Neural cell (in vitro differentiated cells): ENCODE measurements around the gene REPS1. TPM values are rescaled to one million over a fixed set of nuclear protein-coding genes. Genes with fewer than 3 reads are reported as not detected.

Experiments
- H2AFZ ChIP-seq: fragments of 200-600, 300-800 bp; sonication (generic), shearing (Covaris generic); 2 replicates; pipeline ENCODE4 v1.6.0; 2014; ENCODE audit warnings: low read depth, mild to moderate bottlenecking, antibody characterized with exemption, low read length, moderate library complexity
- H3F3A ChIP-seq: fragments of 200-600 bp; shearing (Covaris generic); 2 replicates; pipeline ENCODE4 v1.6.1; 2016; ENCODE audit warnings: mild to moderate bottlenecking, moderate library complexity, mixed read lengths, antibody characterized with exemption, low read length; ENCODE audit not compliant: insufficient read depth, poor library complexity, severe bottlenecking
- H3K27ac ChIP-seq: fragments of 200-600, 300-800 bp; sonication (generic), shearing (Covaris generic); 2 replicates; pipeline ENCODE4 v1.5.1; 2014; ENCODE audit warnings: mild to moderate bottlenecking, low read length, moderate library complexity
- H3K27me3 ChIP-seq: fragments of 300-800, 200-600 bp; sonication (generic), shearing (Covaris generic); 2 replicates; pipeline ENCODE4 v1.6.0; 2014; ENCODE audit warnings: mild to moderate bottlenecking, low read depth, low read length, moderate library complexity; ENCODE audit not compliant: insufficient read depth
- H3K36me3 ChIP-seq: fragments of 300-800, 200-600 bp; sonication (generic), shearing (Covaris generic); 2 replicates; pipeline ENCODE4 v1.5.1; 2014; ENCODE audit warnings: mild to moderate bottlenecking, antibody characterized with exemption, low read length, moderate library complexity; ENCODE audit not compliant: insufficient read depth
- H3K4me2 ChIP-seq: fragments of 300-800, 200-600 bp; sonication (generic), shearing (Covaris generic); 2 replicates; pipeline ENCODE4 v1.6.0; 2014; ENCODE audit warnings: mild to moderate bottlenecking, low read length
- H3K4me3 ChIP-seq: fragments of 300-800, 200-600 bp; sonication (generic), shearing (Covaris generic); 2 replicates; pipeline ENCODE4 v1.5.1; 2014; ENCODE audit warnings: mild to moderate bottlenecking, low read length, moderate library complexity
- H3K79me2 ChIP-seq: fragments of 200-600 bp; shearing (Covaris generic); replicated peaks from 2 replicates; pipeline ENCODE4 v1.6.0; 2014; ENCODE audit warnings: mild to moderate bottlenecking, low read length, moderate library complexity; ENCODE audit not compliant: insufficient read depth
- H3K9ac ChIP-seq: fragments of 300-800, 200-600 bp; sonication (generic), shearing (Covaris generic); 2 replicates; pipeline ENCODE4 v1.6.1; 2016; ENCODE audit warnings: mild to moderate bottlenecking, low read length, mixed read lengths
- H3K9me2 ChIP-seq: fragments of 200-600 bp; shearing (Covaris generic); 2 replicates; pipeline ENCODE4 v1.6.1; 2016; ENCODE audit warnings: mild to moderate bottlenecking, low read length, mixed read lengths; ENCODE audit not compliant: insufficient read depth
- H3K9me3 ChIP-seq: fragments of 200-600, 300-800 bp; sonication (generic), shearing (Covaris generic); 2 replicates; pipeline ENCODE4 v1.6.1; 2016; ENCODE audit warnings: mild to moderate bottlenecking, mixed run types, low read length, moderate library complexity, mixed read lengths
- H4K20me1 ChIP-seq: fragments of 200-600 bp; shearing (Covaris generic); 2 replicates; pipeline ENCODE4 v1.6.1; 2016; ENCODE audit warnings: mild to moderate bottlenecking, mixed run types; ENCODE audit not compliant: insufficient read depth
- EP300 ChIP-seq: fragments of 450-650 bp; conservative IDR thresholded peaks from 2 replicates; pipeline ENCODE4 v1.6.1; 2014; ENCODE audit warnings: antibody characterized with exemption, mild to moderate bottlenecking, moderate library complexity; ENCODE audit not compliant: poor library complexity, severe bottlenecking
- EZH2 ChIP-seq: fragments of 200-600, 300-800 bp; shearing (Covaris generic), sonication (generic); IDR thresholded peaks from 2 replicates; pipeline ENCODE4 v1.6.1; 2014; ENCODE audit warnings: antibody characterized with exemption, low read length, borderline replicate concordance, mild to moderate bottlenecking; ENCODE audit not compliant: insufficient read depth, poor library complexity, severe bottlenecking
- MXI1 ChIP-seq: fragments of 450-650 bp; conservative IDR thresholded peaks from 2 replicates; pipeline ENCODE4 v1.6.1; 2014; ENCODE audit warnings: antibody characterized with exemption, mild to moderate bottlenecking; ENCODE audit not compliant: poor library complexity, severe bottlenecking
- POLR2AphosphoS5 ChIP-seq: IDR thresholded peaks from 2 replicates; pipeline ENCODE4 v1.6.1; 2012
- RAD21 ChIP-seq: fragments of 450-650 bp; conservative IDR thresholded peaks from 2 replicates; pipeline ENCODE4 v1.6.1; 2014; ENCODE audit warnings: antibody characterized with exemption, mild to moderate bottlenecking, moderate library complexity
- SMC3 ChIP-seq: fragments of 450-650 bp; conservative IDR thresholded peaks from 2 replicates; pipeline ENCODE4 v1.6.1; 2014; ENCODE audit warnings: antibody characterized with exemption, mild to moderate bottlenecking, moderate library complexity; ENCODE audit not compliant: poor library complexity
- TAF1 ChIP-seq: IDR thresholded peaks from 2 replicates; pipeline ENCODE4 v1.6.1; 2012; ENCODE audit warnings: low read depth
- polyA plus RNA-seq: library from polyadenylated mRNA; depleted of rRNA; stranded (reverse); fragments of >200 nt; gene quantifications from 2 replicates; pipeline ENCODE4 v1.2.3, GENCODE V29; 2014
- TF ChIP-seq, protein P1 (sequence below): IDR thresholded peaks from 2 replicates; pipeline ENCODE4 v1.6.1; 2012; ENCODE audit warnings: borderline replicate concordance
- TF ChIP-seq, protein P2 (sequence below): fragments of 450-650 bp; IDR thresholded peaks from 2 replicates; pipeline ENCODE4 v1.5.1; 2014; ENCODE audit warnings: antibody characterized with exemption, mild to moderate bottlenecking, moderate library complexity; ENCODE audit not compliant: poor library complexity, severe bottlenecking

The REPS1 gene
- polyA plus RNA-seq, 1 donor from 2014 or later, result 64.9 TPM

DNA sequence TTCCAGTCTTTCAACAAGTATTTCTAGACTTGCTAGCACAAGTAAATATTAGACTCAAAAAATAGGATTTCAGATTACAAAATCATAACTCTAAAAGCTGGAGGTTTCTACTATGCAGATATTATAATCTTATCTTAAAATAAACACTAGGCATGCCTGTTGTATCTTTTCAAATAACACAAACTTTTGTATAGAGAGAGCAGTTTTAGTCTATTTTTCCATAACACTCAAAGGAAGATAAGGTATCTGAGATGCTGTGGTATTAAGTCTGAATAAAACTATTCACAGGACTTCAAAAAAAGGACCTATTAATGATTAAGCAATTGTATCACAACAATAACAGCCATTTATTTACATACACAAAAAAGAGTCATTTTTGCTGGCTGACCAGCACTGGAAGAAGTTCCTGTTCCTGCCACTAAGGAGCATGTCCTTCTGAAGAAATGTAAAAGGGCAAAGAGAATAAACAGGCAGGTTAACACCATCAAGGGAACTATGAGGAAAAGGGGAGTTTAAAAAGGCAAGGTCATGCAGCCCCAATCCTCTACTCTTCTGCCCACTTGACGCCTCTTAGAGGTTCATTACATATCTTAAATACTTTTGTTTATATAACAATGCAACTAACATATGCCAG lies 39.4 kb downstream of the REPS1 start:
- Histone ChIP-seq H4K20me1 (no peaks in the 10 kb centered on the region), H3K27me3 (no peaks in the 10 kb centered on the region), H3F3A (no peaks in the 10 kb centered on the region), H3K36me3 (no peaks in the 10 kb centered on the region), H3K9ac (no peak overlapping the region), H2AFZ (no peak overlapping the region), H3K79me2 (peaks cover 27% of the 10 kb centered on the region), H3K27ac (no peak overlapping the region), H3K4me2 (no peak overlapping the region), H3K9me3 (no peaks in the 10 kb centered on the region), H3K9me2 (no peaks in the 10 kb centered on the region), H3K4me3 (no peak overlapping the region)
- TF ChIP-seq EZH2 (no peak), TAF1 (no peak), RAD21 (no peak), EP300 (no peak), SMC3 (no peak), MXI1 (no peak), POLR2AphosphoS5 (no peak)
- TF ChIP-seq, protein P1, sequence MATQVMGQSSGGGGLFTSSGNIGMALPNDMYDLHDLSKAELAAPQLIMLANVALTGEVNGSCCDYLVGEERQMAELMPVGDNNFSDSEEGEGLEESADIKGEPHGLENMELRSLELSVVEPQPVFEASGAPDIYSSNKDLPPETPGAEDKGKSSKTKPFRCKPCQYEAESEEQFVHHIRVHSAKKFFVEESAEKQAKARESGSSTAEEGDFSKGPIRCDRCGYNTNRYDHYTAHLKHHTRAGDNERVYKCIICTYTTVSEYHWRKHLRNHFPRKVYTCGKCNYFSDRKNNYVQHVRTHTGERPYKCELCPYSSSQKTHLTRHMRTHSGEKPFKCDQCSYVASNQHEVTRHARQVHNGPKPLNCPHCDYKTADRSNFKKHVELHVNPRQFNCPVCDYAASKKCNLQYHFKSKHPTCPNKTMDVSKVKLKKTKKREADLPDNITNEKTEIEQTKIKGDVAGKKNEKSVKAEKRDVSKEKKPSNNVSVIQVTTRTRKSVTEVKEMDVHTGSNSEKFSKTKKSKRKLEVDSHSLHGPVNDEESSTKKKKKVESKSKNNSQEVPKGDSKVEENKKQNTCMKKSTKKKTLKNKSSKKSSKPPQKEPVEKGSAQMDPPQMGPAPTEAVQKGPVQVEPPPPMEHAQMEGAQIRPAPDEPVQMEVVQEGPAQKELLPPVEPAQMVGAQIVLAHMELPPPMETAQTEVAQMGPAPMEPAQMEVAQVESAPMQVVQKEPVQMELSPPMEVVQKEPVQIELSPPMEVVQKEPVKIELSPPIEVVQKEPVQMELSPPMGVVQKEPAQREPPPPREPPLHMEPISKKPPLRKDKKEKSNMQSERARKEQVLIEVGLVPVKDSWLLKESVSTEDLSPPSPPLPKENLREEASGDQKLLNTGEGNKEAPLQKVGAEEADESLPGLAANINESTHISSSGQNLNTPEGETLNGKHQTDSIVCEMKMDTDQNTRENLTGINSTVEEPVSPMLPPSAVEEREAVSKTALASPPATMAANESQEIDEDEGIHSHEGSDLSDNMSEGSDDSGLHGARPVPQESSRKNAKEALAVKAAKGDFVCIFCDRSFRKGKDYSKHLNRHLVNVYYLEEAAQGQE, result no peak
- TF ChIP-seq, protein P2, sequence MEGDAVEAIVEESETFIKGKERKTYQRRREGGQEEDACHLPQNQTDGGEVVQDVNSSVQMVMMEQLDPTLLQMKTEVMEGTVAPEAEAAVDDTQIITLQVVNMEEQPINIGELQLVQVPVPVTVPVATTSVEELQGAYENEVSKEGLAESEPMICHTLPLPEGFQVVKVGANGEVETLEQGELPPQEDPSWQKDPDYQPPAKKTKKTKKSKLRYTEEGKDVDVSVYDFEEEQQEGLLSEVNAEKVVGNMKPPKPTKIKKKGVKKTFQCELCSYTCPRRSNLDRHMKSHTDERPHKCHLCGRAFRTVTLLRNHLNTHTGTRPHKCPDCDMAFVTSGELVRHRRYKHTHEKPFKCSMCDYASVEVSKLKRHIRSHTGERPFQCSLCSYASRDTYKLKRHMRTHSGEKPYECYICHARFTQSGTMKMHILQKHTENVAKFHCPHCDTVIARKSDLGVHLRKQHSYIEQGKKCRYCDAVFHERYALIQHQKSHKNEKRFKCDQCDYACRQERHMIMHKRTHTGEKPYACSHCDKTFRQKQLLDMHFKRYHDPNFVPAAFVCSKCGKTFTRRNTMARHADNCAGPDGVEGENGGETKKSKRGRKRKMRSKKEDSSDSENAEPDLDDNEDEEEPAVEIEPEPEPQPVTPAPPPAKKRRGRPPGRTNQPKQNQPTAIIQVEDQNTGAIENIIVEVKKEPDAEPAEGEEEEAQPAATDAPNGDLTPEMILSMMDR, result no peak

DNA sequence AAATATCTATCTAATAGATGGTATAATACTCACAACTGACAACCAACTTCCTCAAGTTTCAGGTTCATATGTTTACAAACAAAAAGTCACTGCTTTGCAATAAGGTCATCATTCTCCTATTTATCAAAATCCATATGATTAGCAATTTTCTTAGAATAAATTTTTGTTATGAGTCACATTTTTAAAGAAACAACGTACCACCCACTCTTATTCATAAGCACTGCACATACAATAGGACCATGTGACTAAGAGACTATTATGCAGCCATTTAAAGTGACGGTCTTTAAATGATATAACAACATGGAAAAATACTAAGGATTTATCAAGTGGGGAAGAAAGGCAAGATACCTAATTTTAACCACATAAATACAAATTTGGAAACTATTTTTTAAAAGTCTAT lies 40.0 kb downstream of the REPS1 start:
- H3K9me3 ChIP-seq, result no peaks in the 10 kb centered on the region

More for the DNA sequence above, 40.0 kb downstream of the REPS1 start:
- peaks cover 23% of the 10 kb centered on the region for H3K79me2 ChIP-seq
- H4K20me1 ChIP-seq, result no peaks in the 10 kb centered on the region
- no peak overlapping the region for H3K4me3 ChIP-seq
- H3K36me3 ChIP-seq, result no peaks in the 10 kb centered on the region
- H3F3A ChIP-seq, result no peaks in the 10 kb centered on the region
- H3K4me2 ChIP-seq, result no peak overlapping the region
- H3K27ac ChIP-seq, result no peak overlapping the region
- no peak for TF ChIP-seq SMC3
- no peak for TF ChIP-seq MXI1
- TF ChIP-seq RAD21, result no peak
- no peaks in the 10 kb centered on the region for H3K9me2 ChIP-seq
- no peak overlapping the region for H2AFZ ChIP-seq
- H3K27me3 ChIP-seq, result no peaks in the 10 kb centered on the region
- no peak overlapping the region for H3K9ac ChIP-seq
